Stimulated activated CD4-positive, alpha-beta T cell treated with anti-CD3 and anti-CD28 coated beads, Interleukin-1b, Interleukin-23, amount 100 ng/mL, for 1 hour (primary cell): ENCODE measurements around the gene NCOR1.
"Not testable (repeated sequence)": the region's sequence is repeated elsewhere in the genome, so short reads cannot be mapped to it uniquely, and the experiment has no call there.

Experiments used
- DNase-seq, 2 donors: peaks; one replicate each; pipeline ENCODE4 v3.0.0-alpha.2; 2020; ENCODE audit warnings: low read depth in 2 of 2

NCOR1 gene

GRCh38 chr17:16150251-16150856 lies 65.0 kb downstream of the NCOR1 start:
- DNase-seq: no peak

GRCh38 chr17:16148596-16148995 lies 66.7 kb downstream of the NCOR1 start:
- no peak for DNase-seq

- DNase-seq: not testable (repeated sequence)
Measured at GRCh38 chr17:16145319-16145890, 69.9 kb downstream of the NCOR1 start.

- no peak for DNase-seq
Measured at GRCh38 chr17:16141685-16142084, 73.6 kb downstream of the NCOR1 start.

- no peak for DNase-seq
Measured at GRCh38 chr17:16140854-16141253, 74.5 kb downstream of the NCOR1 start.

- DNase-seq: no peak
Measured at GRCh38 chr17:16135461-16135860, 79.9 kb downstream of the NCOR1 start.

GRCh38 chr17:16131593-16131992 lies 83.7 kb downstream of the NCOR1 start:
- no peak for DNase-seq

GRCh38 chr17:16129441-16130205 lies 85.7 kb downstream of the NCOR1 start:
- no peak for DNase-seq

- no peak for DNase-seq
Measured at GRCh38 chr17:16123531-16123930, 91.8 kb downstream of the NCOR1 start.

- no peak for DNase-seq
Measured at GRCh38 chr17:16122697-16123434, 92.5 kb downstream of the NCOR1 start.

GRCh38 chr17:16121915-16122314 lies 93.4 kb downstream of the NCOR1 start:
- no peak for DNase-seq

- no peak for DNase-seq
Measured at GRCh38 chr17:16120937-16121336, 94.4 kb downstream of the NCOR1 start.

GRCh38 chr17:16117149-16117548 lies 98.2 kb downstream of the NCOR1 start:
- DNase-seq: no peak

GRCh38 chr17:16115077-16115698 lies 100.1 kb downstream of the NCOR1 start:
- not testable (repeated sequence) for DNase-seq

GRCh38 chr17:16108871-16109270 lies 106.5 kb downstream of the NCOR1 start:
- DNase-seq: no peak

- no peak for DNase-seq
Measured at GRCh38 chr17:16108386-16108785, 106.9 kb downstream of the NCOR1 start.

- no peak for DNase-seq
Measured at GRCh38 chr17:16107165-16107770, 108.1 kb downstream of the NCOR1 start.

GRCh38 chr17:16106161-16106891 lies 109.0 kb downstream of the NCOR1 start:
- DNase-seq: no peak

GRCh38 chr17:16104189-16104588 lies 111.1 kb downstream of the NCOR1 start:
- DNase-seq: no peak

- DNase-seq: no peak
Measured at GRCh38 chr17:16101440-16101839, 113.9 kb downstream of the NCOR1 start.
